Uterus (tissue), 2 donors: ENCODE data around the gene RAP1A.

Experiments used
- CTCF ChIP-seq, 4 experiments: fragments of 200-600 bp in 2 of 4; fragments of 450-650 bp in 2 of 4; sonication (generic) in 2 of 4; IDR thresholded peaks; one replicate each; pipeline ENCODE4 v1.5.1; 2016 to 2019; ENCODE audit warnings: antibody characterized with exemption in 4 of 4, mild to moderate bottlenecking in 2 of 4, moderate library complexity in 1 of 4
- POLR2A ChIP-seq, 2 donors: fragments of 450-650 bp; IDR thresholded peaks; one replicate each; pipeline ENCODE4 v1.6.1; 2016; ENCODE audit warnings: antibody characterized with exemption in 2 of 2, mild to moderate bottlenecking in 1 of 2, moderate library complexity in 1 of 2

- TF ChIP-seq CTCF (IDR thresholded peaks at IDR 0.05) (no peak), POLR2A (IDR thresholded peaks at IDR 0.05) (no peak)
Measured at GRCh38 chr1:111725192-111725591, 105.6 kb downstream of the RAP1A start.
